H7 (cell line): ENCODE data around the gene DYNC2H1. TPM values are rescaled to one million over a fixed set of nuclear protein-coding genes. Genes with fewer than 3 reads are reported as not detected.

Experiments
- DNase-seq: peaks from one replicate; pipeline ENCODE4 v3.0.0; 2012
- H3K27me3 ChIP-seq: 2 replicates; pipeline ENCODE4 v1.6.0; 2011; ENCODE audit warnings: mild to moderate bottlenecking, low read length; ENCODE audit not compliant: control insufficient read depth, insufficient read depth
- H3K36me3 ChIP-seq: replicated peaks from 2 replicates; pipeline ENCODE4 v1.5.1; 2011; ENCODE audit warnings: low read length; ENCODE audit not compliant: control insufficient read depth, insufficient read depth
- H3K4me3 ChIP-seq: 2 replicates; pipeline ENCODE4 v1.5.1; 2011; ENCODE audit warnings: low read depth, mild to moderate bottlenecking, control low read depth, low read length, moderate library complexity; ENCODE audit not compliant: insufficient read depth
- total RNA-seq: library from RNA; depleted of rRNA; stranded (reverse); fragments of >200 nt; shearing (Covaris generic); gene quantifications from 2 replicates; pipeline ENCODE4 v1.2.3, GENCODE V29; 2014

Gene DYNC2H1
- total RNA-seq, 1 experiment from 2014 or later, result 10.3 TPM

GRCh38 chr11:103272876-103273275, 163.7 kb downstream of the DYNC2H1 start:
- no peak overlapping the region for H3K4me3 ChIP-seq
- no peak for DNase-seq
- H3K36me3 ChIP-seq, result no peaks in the 10 kb centered on the region
- no peaks in the 10 kb centered on the region for H3K27me3 ChIP-seq

GRCh38 chr11:103274025-103274424, 164.8 kb downstream of the DYNC2H1 start:
- no peaks in the 10 kb centered on the region for H3K36me3 ChIP-seq
- no peak overlapping the region for H3K4me3 ChIP-seq
- no peak for DNase-seq
- no peaks in the 10 kb centered on the region for H3K27me3 ChIP-seq

- no peak for DNase-seq
- Histone ChIP-seq H3K36me3 (no peaks in the 10 kb centered on the region), H3K4me3 (no peak overlapping the region), H3K27me3 (no peaks in the 10 kb centered on the region)
Measured at GRCh38 chr11:103279821-103280220, 170.6 kb downstream of the DYNC2H1 start.

DNA sequence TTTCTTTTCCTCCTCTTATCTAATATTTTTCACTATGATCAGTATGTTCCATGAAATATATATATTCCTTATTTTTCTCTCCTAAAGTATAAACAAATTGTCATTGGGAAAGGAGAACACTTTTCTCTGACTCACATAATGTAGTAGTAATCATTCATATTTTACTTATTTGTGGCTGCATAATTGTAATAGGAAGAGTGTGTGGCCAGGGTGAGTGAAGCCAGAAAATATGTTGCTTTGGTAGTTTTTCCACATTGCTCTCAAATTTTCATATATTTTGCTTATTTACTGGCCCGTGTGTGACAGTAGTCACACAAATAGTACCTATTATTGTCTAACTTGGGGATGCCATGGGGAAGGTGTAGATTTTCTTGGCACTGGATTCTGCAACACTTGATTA, 172.1 kb downstream of the DYNC2H1 start:
- Histone ChIP-seq H3K4me3 (no peak overlapping the region), H3K27me3 (no peaks in the 10 kb centered on the region), H3K36me3 (no peaks in the 10 kb centered on the region)
- DNase-seq, result no peak

- no peak for DNase-seq
- no peak overlapping the region for H3K4me3 ChIP-seq
- no peaks in the 10 kb centered on the region for H3K36me3 ChIP-seq
- no peaks in the 10 kb centered on the region for H3K27me3 ChIP-seq
Measured at GRCh38 chr11:103284260-103284659, 175.0 kb downstream of the DYNC2H1 start.

GRCh38 chr11:103294516-103294915, 185.3 kb downstream of the DYNC2H1 start:
- Histone ChIP-seq H3K27me3 (no peaks in the 10 kb centered on the region), H3K36me3 (peaks cover 4% of the 10 kb centered on the region; the same call in 1 of the 2 replicates), H3K4me3 (no peak overlapping the region)
- DNase-seq, result no peak

DNA sequence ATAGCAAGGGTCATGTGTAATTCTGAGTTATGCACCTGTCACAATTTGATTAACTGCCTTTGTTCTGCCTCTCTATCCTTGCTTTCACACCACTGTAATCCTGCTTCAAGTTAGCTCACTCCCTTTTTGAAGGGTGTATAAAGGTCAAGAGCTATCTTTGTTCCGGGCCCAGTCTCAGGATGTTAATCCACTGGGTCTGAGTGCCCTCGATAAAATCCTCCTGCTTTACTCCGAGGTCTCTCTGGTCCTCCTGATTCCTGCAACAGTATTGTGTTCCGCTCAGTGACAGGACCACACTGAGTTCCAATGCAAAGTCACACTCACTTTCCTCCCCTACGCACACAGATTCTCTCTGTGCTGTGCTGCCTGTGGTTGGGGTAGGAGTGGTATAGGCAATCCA, 186.5 kb downstream of the DYNC2H1 start:
- Histone ChIP-seq H3K27me3 (no peaks in the 10 kb centered on the region), H3K4me3 (no peak overlapping the region), H3K36me3 (peaks cover 4% of the 10 kb centered on the region; the same call in 1 of the 2 replicates)
- no peak for DNase-seq

DNA sequence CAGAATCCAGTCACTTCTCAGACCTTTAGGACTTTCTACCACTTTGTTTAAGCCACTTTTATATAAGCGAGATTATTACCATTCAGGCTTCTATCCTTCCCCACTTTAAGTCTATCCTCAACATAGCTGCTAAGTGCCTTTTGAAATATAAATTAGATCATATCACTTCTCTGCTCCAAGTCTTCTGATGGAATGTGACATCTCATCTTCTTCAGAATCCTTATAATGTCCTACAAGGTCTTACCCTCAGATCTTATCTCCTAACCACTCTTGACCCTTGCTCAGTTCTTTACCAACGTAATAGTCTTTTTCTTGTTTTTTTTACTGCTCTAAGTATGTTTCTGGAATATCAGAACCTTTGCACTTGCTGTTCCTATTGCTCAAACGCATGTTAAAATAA, 188.7 kb downstream of the DYNC2H1 start:
- Histone ChIP-seq H3K36me3 (peaks cover 4% of the 10 kb centered on the region; the same call in 1 of the 2 replicates), H3K27me3 (no peaks in the 10 kb centered on the region), H3K4me3 (no peak overlapping the region)
- DNase-seq, result no peak

- Histone ChIP-seq H3K27me3 (no peaks in the 10 kb centered on the region), H3K36me3 (no peaks in the 10 kb centered on the region), H3K4me3 (no peak overlapping the region)
- no peak for DNase-seq
Measured at GRCh38 chr11:103315248-103315647, 206.0 kb downstream of the DYNC2H1 start.

- no peak for DNase-seq
- Histone ChIP-seq H3K4me3 (no peak overlapping the region), H3K27me3 (no peaks in the 10 kb centered on the region), H3K36me3 (no peaks in the 10 kb centered on the region)
Measured at GRCh38 chr11:103317118-103317517, 207.9 kb downstream of the DYNC2H1 start.

DNA sequence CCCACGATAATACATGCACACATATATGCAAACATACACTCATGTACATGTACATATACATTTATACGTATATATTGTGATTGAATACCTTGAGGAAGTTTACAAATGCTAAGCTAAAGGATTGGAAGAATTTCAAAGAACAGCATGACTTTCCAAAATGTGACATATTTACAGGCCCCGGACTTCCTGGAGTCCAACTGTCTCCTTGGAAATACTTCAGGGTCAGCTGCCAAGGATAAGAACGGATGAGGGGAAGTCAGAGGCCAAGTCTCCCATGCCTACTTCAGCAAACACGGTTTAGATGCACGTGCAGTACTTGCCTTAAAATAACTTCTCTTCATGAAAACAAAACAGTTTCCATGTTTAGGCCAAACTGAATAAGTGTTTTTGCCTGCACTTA, 213.6 kb downstream of the DYNC2H1 start:
- Histone ChIP-seq H3K27me3 (no peaks in the 10 kb centered on the region), H3K36me3 (no peaks in the 10 kb centered on the region), H3K4me3 (no peak overlapping the region)
- DNase-seq, result no peak

GRCh38 chr11:103325686-103326069, 216.5 kb downstream of the DYNC2H1 start:
- no peak for DNase-seq
- H3K36me3 ChIP-seq, result no peaks in the 10 kb centered on the region
- no peaks in the 10 kb centered on the region for H3K27me3 ChIP-seq
- no peak overlapping the region for H3K4me3 ChIP-seq

DNA sequence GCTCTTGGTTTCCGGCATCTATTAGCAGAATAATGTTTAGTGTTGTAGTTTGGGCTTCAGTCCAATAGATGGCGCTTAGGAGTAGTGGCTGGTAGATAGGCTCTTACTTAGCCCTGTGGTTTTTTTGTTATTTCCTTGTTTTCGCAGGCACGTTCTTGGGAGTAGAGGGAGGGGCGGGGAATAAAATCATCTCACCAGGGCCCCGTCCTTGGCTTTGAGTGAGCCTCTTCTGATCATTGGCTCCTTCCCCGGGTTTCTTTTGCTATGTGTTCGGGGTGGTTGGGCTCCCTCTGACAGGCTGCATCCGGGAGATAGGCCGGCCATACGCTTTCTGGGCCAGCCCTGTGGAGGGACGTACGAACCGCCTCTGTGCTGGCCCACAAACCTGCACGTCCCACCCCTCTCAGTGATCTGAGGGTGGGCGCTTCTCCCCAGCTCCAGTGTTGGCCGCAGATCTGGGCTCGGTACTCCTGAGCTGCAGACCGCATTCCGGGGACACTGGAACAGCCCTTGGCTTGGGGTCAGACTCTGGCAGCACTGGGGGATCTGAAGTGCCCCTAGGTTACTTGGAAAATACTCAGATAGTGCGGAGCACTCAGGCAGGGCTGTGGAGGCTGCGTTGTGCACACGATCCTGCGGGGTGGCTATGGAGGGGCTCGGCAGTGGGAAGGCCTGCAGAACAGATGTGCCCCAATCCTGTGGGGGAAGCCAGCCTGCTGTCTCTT, 217.0 kb downstream of the DYNC2H1 start:
- Histone ChIP-seq H3K36me3 (no peaks in the 10 kb centered on the region), H3K27me3 (no peaks in the 10 kb centered on the region), H3K4me3 (no peak overlapping the region)
- DNase-seq, result peak; percentile 62

GRCh38 chr11:103327721-103328120, 218.5 kb downstream of the DYNC2H1 start:
- Histone ChIP-seq H3K27me3 (no peaks in the 10 kb centered on the region), H3K36me3 (no peaks in the 10 kb centered on the region), H3K4me3 (no peak overlapping the region)
- no peak for DNase-seq

DNA sequence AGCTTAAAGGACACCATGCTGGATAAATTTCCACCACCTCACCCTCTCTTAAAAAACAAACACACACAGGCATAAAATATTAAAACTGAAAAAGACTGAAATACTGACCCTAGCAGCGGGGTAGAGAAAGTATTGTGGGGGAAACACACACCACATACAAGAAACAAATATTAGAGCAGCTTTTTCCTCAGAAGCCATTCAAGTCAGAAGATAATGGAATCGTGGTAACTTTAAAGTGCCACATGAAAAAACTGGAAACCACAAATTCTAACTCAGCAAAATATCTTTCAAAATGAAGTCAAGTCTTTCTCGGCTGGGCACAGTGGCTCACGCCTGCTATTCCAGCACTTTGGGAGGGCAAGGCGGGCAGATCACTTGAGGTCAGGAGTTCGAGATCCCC, 223.2 kb downstream of the DYNC2H1 start:
- H3K4me3 ChIP-seq, result no peak overlapping the region
- no peaks in the 10 kb centered on the region for H3K36me3 ChIP-seq
- DNase-seq, result no peak

More for the DNA sequence above, 223.2 kb downstream of the DYNC2H1 start:
- H3K27me3 ChIP-seq, result no peaks in the 10 kb centered on the region
